KBM-7 (cell line): ENCODE results near the gene NFATC2IP.
"Not testable (repeated sequence)": the region's sequence is repeated elsewhere in the genome, so short reads cannot be mapped to it uniquely, and the experiment has no call there.

ENCODE experiments used
- DNase-seq: peaks from one replicate; pipeline ENCODE4 v3.0.0-alpha.2; 2015
- in situ Hi-C: fragments of 300-500 bp; cut with MboI; formaldehyde crosslinking; loops from 2 replicates; pipeline ENCODE4 v1.14.3; 2020; ENCODE audit warnings: low sequenced_read_pairs, low pct_unique_long_range_greater_than_20kb, mixed read lengths

Gene NFATC2IP

GRCh38 chr16:28924762-28925385 is 25.9 kb upstream of the NFATC2IP start, which contains the start of gene RABEP2:
Gene RABEP2 (minus strand): TSS chr16:28925238. CDS start chr16:28925163, 75 bp downstream.
- DNase-seq = peak; percentile 93

GRCh38 chr16:28925386-28926228 is 25.1 kb upstream of the NFATC2IP start:
- DNase-seq = peak; percentile 87
- in situ Hi-C loops = loop anchor here (25.0 kb wide), 1 partner anchor 388 kb away; the partner anchor contains the start of gene NUPR1

More at GRCh38 chr16:28924762-28925385, 25.9 kb upstream of the NFATC2IP start, which contains the start of gene RABEP2:
- in situ Hi-C loops = loop anchor here (25.0 kb wide), 1 partner anchor 388 kb away; the partner anchor contains the start of gene NUPR1

GRCh38 chr16:28926284-28926683 is 24.5 kb upstream of the NFATC2IP start:
- in situ Hi-C loops = loop anchor here (25.0 kb wide), 1 partner anchor 389 kb away; the partner anchor contains the start of gene NUPR1
- not testable (repeated sequence) for DNase-seq

- in situ Hi-C loops = loop anchor here (25.0 kb wide), 1 partner anchor 391 kb away; the partner anchor contains the start of gene NUPR1
- DNase-seq = no peak
Observed at GRCh38 chr16:28927815-28928214, 22.9 kb upstream of the NFATC2IP start.

GRCh38 chr16:28930203-28930602 is 20.5 kb upstream of the NFATC2IP start:
- in situ Hi-C loops = loop anchor here (25.0 kb wide), 1 partner anchor 393 kb away; the partner anchor contains the start of gene NUPR1
- no peak for DNase-seq

GRCh38 chr16:28930652-28931051 is 20.1 kb upstream of the NFATC2IP start:
- peak; percentile 74 for DNase-seq
- in situ Hi-C loops = loop anchor here (25.0 kb wide), 1 partner anchor 393 kb away; the partner anchor contains the start of gene NUPR1

- in situ Hi-C loops = loop anchor here (25.0 kb wide), 1 partner anchor 395 kb away; the partner anchor contains the start of gene NUPR1
- no peak for DNase-seq
Observed at GRCh38 chr16:28931801-28932225, 18.9 kb upstream of the NFATC2IP start, which contains the start of gene CD19. Gene CD19 (plus strand): TSS chr16:28931971. CDS start chr16:28932001, 30 bp downstream.

GRCh38 chr16:28932339-28933141 is 18.2 kb upstream of the NFATC2IP start:
- no peak for DNase-seq

GRCh38 chr16:28933171-28933570 is 17.6 kb upstream of the NFATC2IP start:
- no peak for DNase-seq
- in situ Hi-C loops = loop anchor here (25.0 kb wide), 1 partner anchor 396 kb away; the partner anchor contains the start of gene NUPR1

More at GRCh38 chr16:28932339-28933141, 18.2 kb upstream of the NFATC2IP start:
- in situ Hi-C loops = loop anchor here (25.0 kb wide), 1 partner anchor 395 kb away; the partner anchor contains the start of gene NUPR1

- in situ Hi-C loops = loop anchor here (25.0 kb wide), 1 partner anchor 398 kb away; the partner anchor contains the start of gene NUPR1
Observed at GRCh38 chr16:28935346-28935745, 15.4 kb upstream of the NFATC2IP start.

GRCh38 chr16:28935924-28936783 is 14.6 kb upstream of the NFATC2IP start:
- peak; percentile 99 for DNase-seq
- in situ Hi-C loops = loop anchor here (25.0 kb wide), 1 partner anchor 399 kb away; the partner anchor contains the start of gene NUPR1

More at GRCh38 chr16:28935346-28935745, 15.4 kb upstream of the NFATC2IP start:
- no peak for DNase-seq

GRCh38 chr16:28936784-28937155 is 14.0 kb upstream of the NFATC2IP start:
- DNase-seq = no peak
- in situ Hi-C loops = loop anchor here (25.0 kb wide), 1 partner anchor 399 kb away; the partner anchor contains the start of gene NUPR1

GRCh38 chr16:28937222-28937876 is 13.4 kb upstream of the NFATC2IP start:
- in situ Hi-C loops = loop anchor here (25.0 kb wide), 1 partner anchor 400 kb away; the partner anchor contains the start of gene NUPR1

GRCh38 chr16:28938721-28939120 is 12.0 kb upstream of the NFATC2IP start:
- no peak for DNase-seq
- in situ Hi-C loops = loop anchor here (25.0 kb wide), 1 partner anchor 401 kb away; the partner anchor contains the start of gene NUPR1

More at GRCh38 chr16:28937222-28937876, 13.4 kb upstream of the NFATC2IP start:
- DNase-seq = no peak

GRCh38 chr16:28939825-28940224 is 10.9 kb upstream of the NFATC2IP start:
- not testable (repeated sequence) for DNase-seq
- in situ Hi-C loops = loop anchor here (25.0 kb wide), 1 partner anchor 403 kb away; the partner anchor contains the start of gene NUPR1

GRCh38 chr16:28943281-28943680 is 7.5 kb upstream of the NFATC2IP start:
- in situ Hi-C loops = loop anchor here (25.0 kb wide), 1 partner anchor 406 kb away; the partner anchor contains the start of gene NUPR1
- DNase-seq = no peak
